Activated T-cell treated with anti-CD3 and anti-CD28 coated beads, Interleukin-2, amount 50 U/mL, for 1 hour (primary cell): Measurements from ENCODE around the gene STEAP1B.

Source experiments
- DNase-seq: peaks from one replicate; pipeline ENCODE4 v3.0.0-alpha.2; 2020

STEAP1B gene

DNA sequence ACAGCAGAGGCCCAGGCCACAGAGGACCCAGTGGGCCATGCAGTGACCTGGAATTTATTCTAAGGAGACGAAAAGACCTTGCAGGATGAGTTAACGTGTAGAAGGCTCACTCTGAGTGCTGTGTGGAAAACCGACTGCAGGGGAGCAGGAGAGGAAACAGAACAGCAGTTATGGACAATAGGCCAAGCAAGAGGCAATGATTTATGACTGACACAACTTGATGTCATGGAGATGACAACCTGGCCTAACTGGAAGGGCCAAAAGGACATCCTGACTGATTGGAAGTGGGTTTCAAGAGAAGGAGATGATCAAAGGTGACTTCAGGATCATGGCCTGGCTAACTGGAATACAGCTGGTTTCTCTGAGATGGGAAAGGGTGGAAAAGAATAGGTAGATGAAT is 72.9 kb downstream of the STEAP1B start:
- DNase-seq = no peak

DNA sequence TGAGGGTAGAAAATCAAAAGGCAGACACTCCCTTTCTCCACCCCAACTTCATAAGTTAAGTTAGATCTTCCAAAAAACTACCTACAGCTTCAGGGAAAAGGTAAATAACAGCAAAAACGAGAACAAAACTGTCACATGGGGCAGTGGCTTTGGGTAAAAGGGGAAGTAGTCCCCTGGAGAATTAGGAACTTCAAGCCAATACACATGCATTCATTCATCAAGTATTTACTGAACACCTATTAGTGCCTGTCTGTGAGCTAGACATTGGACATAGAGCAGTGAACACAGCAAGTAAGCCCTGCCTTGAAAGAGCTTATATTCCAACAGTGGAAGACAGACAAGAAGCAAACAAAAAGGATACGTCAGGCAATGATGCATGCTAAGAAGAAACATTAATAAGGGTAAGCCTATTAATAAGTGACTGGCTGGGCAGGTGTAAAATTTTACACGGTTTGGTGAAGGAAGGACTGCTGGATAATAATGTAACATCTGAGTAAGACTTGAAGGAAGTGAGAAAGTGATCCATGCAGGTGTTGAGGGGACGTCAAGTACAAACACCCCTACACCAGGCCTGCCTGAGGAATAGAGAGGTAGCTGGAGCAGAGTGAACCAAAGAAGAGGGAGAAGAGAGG is 73.4 kb downstream of the STEAP1B start:
- no peak for DNase-seq

DNA sequence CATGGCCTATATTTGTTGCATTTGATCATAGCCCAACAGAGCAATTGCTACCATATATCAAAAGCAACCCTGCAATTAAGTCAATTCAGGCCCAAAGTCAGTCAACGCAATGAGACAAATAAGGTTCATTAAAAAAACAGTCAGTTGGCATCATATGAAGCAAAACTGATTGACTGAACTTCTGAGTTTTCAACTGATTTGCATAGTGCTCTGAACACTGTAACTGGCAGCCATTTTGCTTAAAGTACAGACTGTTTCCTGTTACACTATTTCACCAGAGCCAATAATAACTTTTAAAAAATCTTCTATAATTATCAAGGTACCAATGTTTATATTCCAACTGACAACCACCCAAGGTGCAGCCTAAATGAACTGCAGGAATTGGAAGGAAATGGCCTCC is 74.6 kb downstream of the STEAP1B start:
- no peak for DNase-seq

DNA sequence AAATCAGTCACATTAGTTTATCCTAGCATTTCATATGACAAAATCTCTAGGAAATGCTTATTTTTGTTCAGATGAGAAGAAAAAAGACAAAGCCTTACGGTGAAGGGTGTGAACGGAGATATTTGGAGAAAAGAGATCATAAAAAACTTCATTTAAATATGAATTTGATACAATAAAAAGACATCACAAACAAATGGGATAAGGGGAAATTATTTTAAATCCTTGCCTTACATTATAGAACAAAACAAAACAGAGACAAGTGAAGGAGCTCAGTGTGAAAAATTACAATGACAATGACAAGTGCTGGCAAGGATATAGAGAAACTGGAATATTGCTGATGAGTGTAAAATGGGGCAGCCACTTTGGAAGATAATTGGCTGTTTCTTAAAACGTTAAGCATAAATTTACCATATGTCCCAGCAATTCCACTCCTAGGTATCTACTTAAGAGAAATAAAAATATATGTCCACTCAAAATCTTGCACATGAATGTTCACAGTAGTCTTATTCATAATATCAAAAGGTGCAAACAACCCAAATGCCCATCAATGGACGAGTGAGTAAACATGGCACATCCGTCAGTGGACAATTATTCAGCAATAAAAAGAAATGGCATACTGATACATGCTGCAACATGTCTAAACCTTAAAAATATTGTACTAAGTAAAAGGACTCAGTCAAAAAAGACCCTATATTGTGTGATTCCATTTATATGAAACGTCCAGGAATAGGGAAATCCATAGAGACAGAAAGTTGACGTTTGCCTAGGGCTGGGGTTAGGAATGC is 77.0 kb downstream of the STEAP1B start:
- DNase-seq = no peak

DNA sequence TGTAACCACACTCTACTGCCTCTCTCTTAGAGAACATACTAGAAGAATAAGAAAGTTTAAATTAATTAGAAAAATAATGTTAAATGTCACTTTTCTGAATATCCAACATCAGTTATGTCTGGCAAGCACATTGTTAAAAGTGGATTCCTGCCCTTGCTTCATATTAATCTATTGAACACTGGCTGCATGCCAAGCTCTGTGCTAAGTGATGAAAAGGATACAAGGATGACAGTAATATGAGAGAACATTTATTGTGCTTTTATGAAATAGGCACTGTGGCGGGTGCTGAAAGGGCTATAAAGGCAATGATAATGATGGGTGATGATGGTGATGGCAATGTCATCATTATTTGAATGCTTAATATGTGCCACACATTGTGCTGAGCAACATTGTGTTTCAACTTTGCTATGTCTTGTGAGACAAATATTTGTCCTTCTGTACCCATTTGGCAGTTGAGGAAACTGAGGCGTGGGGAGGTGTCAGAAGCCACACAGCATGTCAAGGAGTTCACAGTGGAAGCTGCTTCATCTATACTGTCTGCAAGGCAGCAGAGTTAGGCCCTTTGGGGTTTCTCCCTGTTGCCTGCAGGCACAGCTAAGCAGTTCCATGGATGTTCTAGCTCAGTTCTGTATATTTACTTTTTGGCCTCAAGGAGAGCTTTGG is 78.9 kb downstream of the STEAP1B start:
- no peak for DNase-seq

GRCh38 chr7:22420008-22420407 is 80.0 kb downstream of the STEAP1B start:
- no peak for DNase-seq

- DNase-seq = no peak
Observed at GRCh38 chr7:22419488-22419887, 80.5 kb downstream of the STEAP1B start.

GRCh38 chr7:22418251-22419046 is 81.5 kb downstream of the STEAP1B start:
- no peak for DNase-seq

GRCh38 chr7:22417841-22418240 is 82.1 kb downstream of the STEAP1B start:
- DNase-seq = no peak

GRCh38 chr7:22417349-22417748 is 82.6 kb downstream of the STEAP1B start:
- DNase-seq = no peak

GRCh38 chr7:22414424-22414823 is 85.6 kb downstream of the STEAP1B start:
- no peak for DNase-seq

DNA sequence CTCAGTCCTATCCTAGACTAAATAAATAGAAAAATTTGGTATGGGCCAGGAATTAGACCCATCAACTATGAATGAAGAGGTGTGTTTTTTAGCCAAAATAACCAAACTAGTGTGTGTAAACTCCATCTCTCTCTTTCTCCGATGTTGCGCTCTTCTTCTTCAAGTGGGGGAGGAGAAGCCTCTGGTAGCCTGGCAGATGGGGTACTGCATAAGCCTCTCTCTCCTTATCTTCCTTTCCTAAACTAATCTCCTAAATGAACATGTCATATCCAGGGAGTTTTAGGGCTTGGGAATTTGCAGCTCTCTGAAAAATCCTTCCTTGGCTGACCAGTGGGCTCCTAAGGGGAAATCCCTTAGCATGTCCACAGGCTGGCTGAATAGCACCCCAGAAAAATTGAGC is 86.8 kb downstream of the STEAP1B start:
- DNase-seq = no peak

- no peak for DNase-seq
Observed at GRCh38 chr7:22411977-22412693, 87.9 kb downstream of the STEAP1B start.

- DNase-seq = no peak
Observed at GRCh38 chr7:22406715-22407114, 93.3 kb downstream of the STEAP1B start.

- DNase-seq = no peak
Observed at GRCh38 chr7:22404421-22405023, 95.5 kb downstream of the STEAP1B start.

- no peak for DNase-seq
Observed at GRCh38 chr7:22403344-22403743, 96.6 kb downstream of the STEAP1B start.

DNA sequence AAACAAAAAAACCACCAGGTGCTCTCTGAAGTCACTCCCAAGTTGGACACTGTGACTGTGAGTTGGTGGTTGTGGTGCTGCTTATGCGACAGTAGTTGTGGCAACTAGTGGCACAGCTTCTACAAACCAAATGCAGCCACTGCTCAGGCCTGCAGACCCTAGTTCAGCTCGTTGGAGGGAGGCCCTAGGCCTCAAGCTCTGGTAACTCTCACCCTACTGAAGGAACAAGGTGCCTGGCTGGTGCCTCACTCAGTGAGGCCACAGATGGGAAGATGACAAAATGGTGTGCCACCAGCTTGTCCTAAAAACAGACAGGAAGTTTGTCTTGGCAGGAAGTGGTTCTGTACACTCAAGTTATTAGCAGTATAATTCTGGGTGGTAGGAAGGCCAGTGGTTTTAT is 97.7 kb downstream of the STEAP1B start:
- DNase-seq = no peak

DNA sequence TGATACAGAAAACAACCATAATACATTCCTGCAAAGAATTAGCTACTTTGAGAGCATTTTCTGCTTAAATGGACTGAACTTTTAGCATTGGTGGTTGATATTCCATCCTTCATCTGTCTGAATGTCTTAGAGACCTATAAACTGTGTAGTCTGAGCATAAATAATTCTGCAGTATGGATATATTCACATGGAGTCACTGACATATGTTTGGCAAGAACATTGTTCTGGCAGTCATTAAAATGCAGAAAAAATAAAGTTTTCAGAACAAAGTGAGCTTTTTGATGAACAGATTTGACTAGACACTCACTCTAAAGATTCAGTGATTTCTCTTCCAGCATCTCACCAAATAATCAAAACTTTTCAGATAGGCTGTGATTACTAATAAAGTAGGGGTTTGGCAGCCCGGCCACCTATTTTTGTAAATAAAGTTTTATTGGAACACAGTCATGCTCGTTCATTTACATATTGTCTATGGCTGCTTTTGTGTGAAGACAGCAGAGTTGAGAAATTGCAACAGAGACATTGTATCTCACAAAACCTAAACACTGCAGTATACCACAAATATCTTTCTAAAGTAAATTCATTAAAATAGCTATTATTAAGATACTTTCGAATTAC is 98.9 kb downstream of the STEAP1B start:
- no peak for DNase-seq

GRCh38 chr7:22400150-22400814 is 99.7 kb downstream of the STEAP1B start:
- DNase-seq = no peak

- DNase-seq = no peak
Observed at GRCh38 chr7:22399546-22399945, 100.4 kb downstream of the STEAP1B start.

- DNase-seq = no peak
Observed at GRCh38 chr7:22399091-22399490, 100.9 kb downstream of the STEAP1B start.
